Fibroblast of the conjunctiva (primary cell): ENCODE results near the gene TRMT5.
A peak's percentile ranks its signal among the peaks of the same experiment; 100 is the strongest.

Experiments used
- DNase-seq: peaks from one replicate; pipeline ENCODE4 v3.0.0-alpha.2; 2010; ENCODE audit warnings: low read depth

TRMT5 gene, protein sequence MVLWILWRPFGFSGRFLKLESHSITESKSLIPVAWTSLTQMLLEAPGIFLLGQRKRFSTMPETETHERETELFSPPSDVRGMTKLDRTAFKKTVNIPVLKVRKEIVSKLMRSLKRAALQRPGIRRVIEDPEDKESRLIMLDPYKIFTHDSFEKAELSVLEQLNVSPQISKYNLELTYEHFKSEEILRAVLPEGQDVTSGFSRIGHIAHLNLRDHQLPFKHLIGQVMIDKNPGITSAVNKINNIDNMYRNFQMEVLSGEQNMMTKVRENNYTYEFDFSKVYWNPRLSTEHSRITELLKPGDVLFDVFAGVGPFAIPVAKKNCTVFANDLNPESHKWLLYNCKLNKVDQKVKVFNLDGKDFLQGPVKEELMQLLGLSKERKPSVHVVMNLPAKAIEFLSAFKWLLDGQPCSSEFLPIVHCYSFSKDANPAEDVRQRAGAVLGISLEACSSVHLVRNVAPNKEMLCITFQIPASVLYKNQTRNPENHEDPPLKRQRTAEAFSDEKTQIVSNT

DNA sequence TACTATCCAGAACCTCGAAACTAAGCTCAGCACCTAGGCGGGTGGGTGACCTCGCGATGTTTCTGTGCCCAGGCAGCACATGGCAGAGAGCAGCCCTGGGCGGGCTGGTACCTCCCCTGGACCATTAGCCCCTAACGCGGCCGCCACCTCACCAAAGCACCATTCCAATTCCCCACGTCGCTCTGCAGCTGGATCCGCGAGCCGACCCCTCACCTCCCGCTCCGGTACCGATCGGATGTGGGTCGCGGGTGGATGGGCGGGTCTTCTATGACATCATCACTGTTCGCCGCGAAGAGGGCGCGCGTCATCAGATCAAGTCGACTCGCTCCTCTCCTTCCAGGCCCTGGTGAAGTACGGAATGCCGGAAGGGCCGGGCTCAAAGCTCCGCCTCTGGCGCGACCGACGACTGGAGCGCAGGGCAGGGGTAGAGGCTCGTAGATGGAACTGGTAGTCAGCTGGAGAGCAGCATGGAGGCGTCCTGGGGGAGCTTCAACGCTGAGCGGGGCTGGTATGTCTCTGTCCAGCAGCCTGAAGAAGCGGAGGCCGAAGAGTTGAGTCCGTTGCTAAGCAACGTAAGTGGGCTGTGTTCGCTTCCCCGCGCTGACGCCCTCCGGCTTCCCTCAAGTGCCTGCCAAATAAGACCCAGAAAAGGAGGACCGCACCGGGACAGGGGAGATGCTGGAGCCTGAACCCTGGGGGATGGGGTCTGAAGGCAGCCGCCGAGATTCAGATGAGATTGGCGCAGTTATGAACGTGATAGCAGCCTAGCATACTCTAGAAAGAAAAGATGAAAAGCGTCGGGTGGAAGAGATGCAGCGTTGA lies at the start of gene TRMT5, which contains the start of gene SLC38A6:
TSS of gene TRMT5 (minus strand) at position 269 of the 822 bp plus-strand sequence. CDS start at position 163, 106 bp downstream.
TSS of gene SLC38A6 (plus strand) at position 435 of the 822 bp plus-strand sequence. CDS start at position 468, 33 bp downstream.
- DNase-seq, result peak; percentile 93

DNA sequence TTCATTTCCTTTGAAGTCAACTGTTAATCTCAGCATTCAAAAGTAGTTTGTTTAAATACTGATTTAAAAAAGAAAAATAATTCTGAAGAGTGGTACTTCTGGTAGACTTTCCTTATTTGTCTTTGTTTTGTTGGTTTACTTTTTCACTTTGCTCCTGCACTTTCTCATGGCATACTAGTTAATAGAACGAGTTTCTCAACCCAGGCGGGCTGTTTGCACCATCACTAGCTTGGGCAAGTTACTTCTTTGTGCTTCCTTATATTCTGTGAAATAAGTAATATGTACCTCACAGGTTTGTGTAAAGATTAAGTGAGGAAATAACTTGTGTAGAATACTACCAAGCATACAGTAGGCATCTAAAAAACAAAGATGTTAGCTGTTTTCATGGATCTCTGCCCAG lies 45.6 kb upstream of the TRMT5 start:
- no peak for DNase-seq

DNA sequence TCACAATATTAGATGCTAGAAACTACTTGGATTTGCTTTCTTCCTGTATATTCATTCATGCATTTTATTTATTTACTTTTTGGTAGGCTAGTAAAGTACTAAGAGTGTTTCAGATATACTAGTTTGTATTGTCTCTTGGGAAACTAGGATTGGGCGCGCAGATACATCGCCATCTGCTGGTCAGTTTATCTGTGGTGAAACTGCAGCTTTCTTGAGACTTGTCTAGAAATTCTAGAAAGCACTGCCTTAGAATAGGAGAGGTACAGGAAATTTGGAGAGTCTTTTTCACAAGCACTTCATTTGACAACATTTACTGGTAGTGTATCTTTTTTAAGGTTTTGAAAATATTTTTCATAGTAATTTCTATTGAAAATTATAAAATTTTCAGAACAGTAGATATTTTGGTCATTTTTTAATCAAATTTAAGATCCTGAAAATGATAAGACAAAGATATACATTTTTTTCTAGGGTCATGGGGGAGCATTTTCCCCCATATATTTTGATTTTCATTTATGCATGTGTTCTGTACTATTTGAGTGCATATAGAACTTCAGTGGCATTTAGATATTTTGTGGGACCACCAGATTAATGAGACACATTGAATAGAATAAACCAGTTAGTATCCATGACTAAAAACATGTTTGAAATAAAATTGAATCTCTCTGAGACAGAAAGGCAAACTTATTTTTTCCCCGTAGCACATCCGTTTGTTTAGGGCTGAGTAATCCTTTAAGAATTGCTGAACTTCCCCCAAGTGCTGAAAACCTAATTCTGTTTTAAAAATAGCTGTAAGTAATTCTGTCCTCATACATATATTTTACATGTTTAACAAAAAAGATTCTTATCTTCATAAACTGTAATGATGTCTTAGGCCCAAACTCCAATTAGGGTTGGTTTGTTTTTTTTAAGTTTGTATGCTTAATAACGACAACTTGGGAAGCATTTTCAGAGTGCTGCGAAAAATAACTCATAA lies 44.7 kb upstream of the TRMT5 start:
- peak; percentile 81 for DNase-seq

GRCh38 chr14:61019537-61019936 lies 38.7 kb upstream of the TRMT5 start:
- no peak for DNase-seq

DNA sequence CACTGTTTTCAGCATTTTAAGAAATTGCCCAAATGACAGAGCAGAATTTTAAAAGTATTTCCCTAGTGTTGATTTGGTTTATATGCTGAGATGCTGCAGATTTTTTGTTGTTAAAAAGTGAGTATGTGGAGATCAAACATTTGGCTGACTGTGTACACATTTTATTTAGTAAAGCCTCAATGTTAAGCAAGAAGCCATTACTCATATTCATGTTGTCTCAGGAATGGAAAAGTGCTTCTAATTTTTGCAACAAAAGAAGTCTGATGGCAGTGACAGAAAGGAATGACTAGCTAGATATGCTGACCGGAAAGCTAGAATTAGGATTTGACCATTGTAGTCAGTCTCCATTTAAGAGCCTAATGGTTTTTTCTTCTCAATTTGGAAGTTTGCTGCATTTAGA lies 22.7 kb upstream of the TRMT5 start:
- DNase-seq, result no peak

DNA sequence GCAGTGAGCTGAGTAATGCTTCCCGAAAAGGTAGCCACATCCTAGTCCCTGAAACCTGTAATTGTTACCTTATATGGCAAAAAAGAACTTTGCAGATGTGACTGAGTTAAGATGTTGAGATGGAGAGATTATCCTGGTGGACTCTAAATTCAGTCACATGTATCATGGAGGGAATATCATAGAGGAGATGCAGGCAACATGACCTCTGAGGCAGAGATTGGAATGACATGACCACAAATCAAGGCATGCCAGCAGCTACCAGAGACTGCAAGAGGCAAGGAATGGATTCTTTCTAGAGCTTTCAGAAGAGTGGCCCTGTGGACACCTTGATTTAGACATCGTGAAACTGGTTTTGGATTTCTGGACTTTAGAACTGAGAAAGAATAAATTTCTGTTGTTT lies 18.7 kb upstream of the TRMT5 start:
- DNase-seq, result no peak

GRCh38 chr14:60998617-60999016 lies 17.7 kb upstream of the TRMT5 start:
- DNase-seq, result no peak

DNA sequence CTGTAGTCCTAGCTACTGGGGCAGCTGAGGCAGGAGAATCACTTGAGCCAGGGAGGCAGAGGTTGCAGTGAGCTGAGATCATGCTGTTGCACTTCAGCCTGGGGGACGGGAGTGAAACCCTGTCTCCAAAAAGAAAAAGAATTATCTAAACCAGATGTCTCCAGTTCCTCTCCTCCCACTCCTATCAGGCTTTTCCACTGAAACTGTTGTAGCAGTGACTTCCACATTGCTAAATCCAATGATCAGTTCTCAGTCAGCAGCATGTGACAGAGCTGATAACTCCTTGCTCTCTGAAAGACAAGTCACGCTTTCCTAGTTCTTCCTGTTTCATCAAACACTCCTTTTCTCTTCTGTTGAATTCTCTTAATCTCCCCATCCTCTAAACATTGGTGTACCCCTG lies 8.7 kb upstream of the TRMT5 start:
- DNase-seq, result peak; percentile 39

GRCh38 chr14:60986500-60986899 lies 5.6 kb upstream of the TRMT5 start:
- DNase-seq, result no peak

DNA sequence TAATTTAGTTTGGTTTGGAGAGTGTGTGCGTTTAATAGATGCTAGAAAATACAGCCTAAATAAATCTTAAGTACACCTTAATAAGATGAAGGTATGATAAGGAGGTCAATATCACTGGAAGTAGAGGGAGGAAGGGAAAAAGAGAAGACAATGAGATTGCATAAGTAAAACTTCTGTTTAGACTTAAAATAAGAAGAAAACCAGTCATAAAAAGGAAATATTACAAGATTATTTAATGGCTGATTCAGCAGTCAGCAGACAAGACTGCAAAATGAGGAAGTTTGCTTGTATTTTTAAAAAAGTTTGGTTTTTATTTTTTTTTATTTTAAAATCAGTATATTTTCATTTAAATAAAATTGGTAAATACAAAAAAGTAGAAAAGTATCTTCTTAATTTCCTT lies 3.3 kb upstream of the TRMT5 start:
- DNase-seq, result no peak

DNA sequence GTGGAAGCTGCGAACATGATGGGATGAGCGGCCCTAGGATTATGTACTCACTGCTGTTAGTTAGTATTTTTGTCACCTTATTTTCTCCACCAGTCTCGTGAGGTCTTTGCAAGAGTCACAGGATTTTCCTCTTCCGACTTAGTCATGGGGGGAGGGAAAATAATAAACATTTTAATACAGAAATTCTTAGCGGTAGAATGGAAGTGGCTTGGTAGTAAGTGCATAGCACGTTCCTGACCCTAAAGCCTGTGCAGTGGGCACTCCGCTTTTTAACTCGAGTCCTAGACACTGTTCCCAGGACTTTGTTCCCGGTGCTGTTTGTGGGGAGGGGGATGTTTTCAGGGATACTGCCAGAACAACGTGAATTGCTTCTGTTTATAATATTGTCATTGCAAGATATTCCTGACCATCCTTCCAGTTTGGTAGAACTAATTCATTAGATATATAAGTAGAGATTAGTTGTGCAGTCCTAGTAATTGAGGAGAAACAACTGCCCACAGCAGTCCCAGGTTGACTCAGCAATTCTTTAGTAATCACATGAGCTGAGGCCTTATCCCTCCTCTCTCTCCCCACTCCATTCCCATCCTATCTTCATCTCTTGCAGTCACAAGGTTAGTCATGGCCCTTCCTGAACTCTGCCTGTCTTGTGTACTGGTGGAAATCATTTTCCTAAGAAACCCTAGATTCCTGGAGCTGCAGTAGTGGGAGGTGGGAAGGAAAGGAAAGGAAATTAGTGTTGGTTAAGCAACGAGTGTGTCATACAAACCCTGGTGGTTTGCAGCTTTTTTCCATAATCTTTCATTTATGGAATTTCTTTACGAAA lies 965 bp upstream of the TRMT5 start:
- DNase-seq, result peak; percentile 56

- DNase-seq, result no peak
These were observed 3.0 kb downstream of the TRMT5 start for GRCh38 chr14:60977847-60978246.

GRCh38 chr14:60975551-60975950 lies 5.3 kb downstream of the TRMT5 start:
- DNase-seq, result no peak

DNA sequence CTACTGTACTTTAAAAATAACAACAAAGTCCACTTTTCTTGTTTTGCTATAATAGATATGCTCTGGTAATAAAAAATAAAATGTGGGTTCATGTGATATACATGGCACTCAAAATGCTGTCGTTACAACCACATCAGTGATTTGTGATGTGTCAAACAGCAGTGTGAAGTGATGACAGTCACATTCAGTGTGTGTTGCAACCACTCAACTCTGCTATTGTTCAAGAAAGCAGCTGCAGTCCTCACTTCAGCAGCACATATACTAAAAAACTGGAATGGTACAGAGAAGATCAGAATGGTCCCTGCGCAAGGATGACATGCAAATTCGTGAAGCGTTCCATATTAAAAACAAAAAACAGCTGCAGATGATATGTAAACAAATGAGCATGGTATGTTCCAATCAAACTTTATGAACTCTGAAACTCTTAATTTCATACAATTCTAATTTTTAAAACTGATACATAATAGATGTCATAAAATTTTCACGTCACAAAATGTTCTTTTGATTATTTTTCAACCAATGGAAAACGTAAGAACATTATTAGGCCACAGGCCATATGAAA lies 6.7 kb downstream of the TRMT5 start:
- no peak for DNase-seq

GRCh38 chr14:60973070-60973469 lies 7.8 kb downstream of the TRMT5 start:
- no peak for DNase-seq

DNA sequence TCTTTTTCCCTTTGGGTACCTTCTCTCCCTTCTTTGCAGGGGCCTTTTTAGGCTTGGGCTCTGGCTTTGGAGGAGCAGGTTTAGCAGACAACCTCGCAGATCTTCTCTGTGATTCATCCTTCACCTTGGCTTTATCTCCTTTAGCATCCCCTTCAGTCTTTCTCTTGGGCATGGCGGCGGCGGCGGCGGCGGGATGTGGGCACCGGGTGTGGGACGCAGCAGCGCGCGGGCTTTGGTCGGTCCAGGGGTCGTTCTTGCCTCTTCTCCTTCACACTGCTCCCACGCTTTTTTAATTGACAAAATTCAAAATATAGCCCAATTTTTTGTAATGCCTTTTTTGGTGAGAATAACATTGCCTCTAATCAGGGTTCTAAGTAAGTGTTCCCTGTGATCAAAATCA lies 8.6 kb downstream of the TRMT5 start:
- DNase-seq, result no peak

GRCh38 chr14:60971271-60971670 lies 9.6 kb downstream of the TRMT5 start:
- no peak for DNase-seq

GRCh38 chr14:60970146-60970545 lies 10.7 kb downstream of the TRMT5 start:
- DNase-seq, result no peak

DNA sequence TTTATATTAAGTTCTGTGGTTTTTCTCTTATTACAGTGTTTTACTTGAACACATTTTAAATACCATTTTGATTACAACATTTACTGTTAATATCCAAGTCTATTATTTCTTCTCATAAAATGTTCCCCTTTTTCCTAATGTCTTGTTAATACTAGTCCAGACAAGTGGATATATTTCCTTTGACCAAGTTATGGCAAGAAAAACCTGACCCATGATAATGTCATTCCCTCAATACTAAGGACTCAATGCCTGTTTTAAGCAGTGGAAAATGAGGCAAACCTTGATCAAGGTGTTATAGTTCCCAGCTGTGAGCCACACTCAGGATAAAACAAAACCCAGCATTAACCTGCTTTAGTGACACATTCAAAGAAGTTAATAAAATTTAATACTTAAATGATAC lies 12.2 kb downstream of the TRMT5 start:
- DNase-seq, result no peak

- DNase-seq, result no peak
These were observed 12.8 kb downstream of the TRMT5 start for GRCh38 chr14:60968099-60968498.
